Measurements from ENCODE around the gene TMEM200A. TPM values are rescaled to one million over a fixed set of nuclear protein-coding genes. Genes with fewer than 3 reads are reported as not detected.

Gene TMEM200A
- total and polyA plus RNA-seq, 2 donors (not counting 3 experiments of a cell fraction or from before 2014, with no cell fraction given) = 0.58 to 0.75 TPM

DNA sequence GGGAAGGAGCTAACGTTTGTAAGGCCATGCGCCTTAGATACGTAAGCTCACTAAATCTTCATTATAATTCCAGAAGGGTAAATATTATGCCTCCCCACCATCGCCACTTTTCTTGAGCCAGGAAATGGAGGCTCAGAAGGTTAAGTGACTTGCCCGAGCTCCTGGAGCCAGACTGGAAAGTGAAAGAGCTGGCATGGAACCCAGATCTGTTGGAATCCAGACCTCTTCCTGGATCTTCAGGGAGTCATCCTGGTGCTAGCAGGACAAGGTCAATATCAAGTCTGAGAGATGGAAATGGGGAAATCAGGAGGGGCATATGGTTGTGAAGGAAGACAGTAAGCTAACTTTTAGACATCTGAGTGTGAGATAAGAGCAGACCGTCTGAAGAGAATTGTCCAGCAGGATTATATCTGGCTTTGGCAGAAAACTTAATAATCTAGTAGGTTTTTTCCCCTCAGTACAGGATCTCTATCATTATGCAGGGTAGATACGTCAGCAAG is 6.2 kb downstream of the TMEM200A start:
- BruUV-seq (replicated peaks) = no TSS peak
- no peaks in the 10 kb centered on the region for H3K9me1 ChIP-seq (replicated peaks; ENCODE audit: control insufficient read depth, extremely low read depth, insufficient read depth, low read length)
- H3K9ac ChIP-seq (replicated peaks; ENCODE audit: extremely low read depth, insufficient read depth, low read length) = no peak overlapping the region
- no peak overlapping the region for H2AFZ ChIP-seq (ENCODE audit: low read depth, low read length)
- FAIRE-seq (no peak), DNase-seq (ENCODE audit: low read depth, low spot score) (no peak)
- TF ChIP-seq MYC (IDR thresholded peaks at IDR 0.05; ENCODE audit: low read depth, low read length) (no peak), POLR2A (IDR thresholded peaks at IDR 0.05; ENCODE audit: low read depth, low read length) (no peak), GATA2 (IDR thresholded peaks at IDR 0.05; ENCODE audit: insufficient read depth, insufficient read length, low read depth, low read length) (no peak), EZH2 (IDR thresholded peaks at IDR 0.05; ENCODE audit: borderline replicate concordance, low read depth, low read length, severe bottlenecking) (no peak), POLR2AphosphoS5 (IDR thresholded peaks at IDR 0.05; ENCODE audit: insufficient read depth, low read depth, low read length) (no peak), JUN (IDR thresholded peaks at IDR 0.05; ENCODE audit: borderline replicate concordance, insufficient read depth, insufficient read length, low read depth) (no peak), FOS (IDR thresholded peaks at IDR 0.05; ENCODE audit: borderline replicate concordance, insufficient read depth, low read length) (no peak)
- TF ChIP-seq, protein P1, sequence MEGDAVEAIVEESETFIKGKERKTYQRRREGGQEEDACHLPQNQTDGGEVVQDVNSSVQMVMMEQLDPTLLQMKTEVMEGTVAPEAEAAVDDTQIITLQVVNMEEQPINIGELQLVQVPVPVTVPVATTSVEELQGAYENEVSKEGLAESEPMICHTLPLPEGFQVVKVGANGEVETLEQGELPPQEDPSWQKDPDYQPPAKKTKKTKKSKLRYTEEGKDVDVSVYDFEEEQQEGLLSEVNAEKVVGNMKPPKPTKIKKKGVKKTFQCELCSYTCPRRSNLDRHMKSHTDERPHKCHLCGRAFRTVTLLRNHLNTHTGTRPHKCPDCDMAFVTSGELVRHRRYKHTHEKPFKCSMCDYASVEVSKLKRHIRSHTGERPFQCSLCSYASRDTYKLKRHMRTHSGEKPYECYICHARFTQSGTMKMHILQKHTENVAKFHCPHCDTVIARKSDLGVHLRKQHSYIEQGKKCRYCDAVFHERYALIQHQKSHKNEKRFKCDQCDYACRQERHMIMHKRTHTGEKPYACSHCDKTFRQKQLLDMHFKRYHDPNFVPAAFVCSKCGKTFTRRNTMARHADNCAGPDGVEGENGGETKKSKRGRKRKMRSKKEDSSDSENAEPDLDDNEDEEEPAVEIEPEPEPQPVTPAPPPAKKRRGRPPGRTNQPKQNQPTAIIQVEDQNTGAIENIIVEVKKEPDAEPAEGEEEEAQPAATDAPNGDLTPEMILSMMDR (IDR thresholded peaks at IDR 0.05; ENCODE audit: extremely low read depth in 1 of 2, insufficient read depth in 1 of 2, low read depth in 1 of 2, low read length in 2 of 2) = no peak
- TF ChIP-seq, protein P2, sequence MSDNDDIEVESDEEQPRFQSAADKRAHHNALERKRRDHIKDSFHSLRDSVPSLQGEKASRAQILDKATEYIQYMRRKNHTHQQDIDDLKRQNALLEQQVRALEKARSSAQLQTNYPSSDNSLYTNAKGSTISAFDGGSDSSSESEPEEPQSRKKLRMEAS (IDR thresholded peaks at IDR 0.05; ENCODE audit: insufficient read depth, insufficient read length) = no peak
- H4K20me1 ChIP-seq (replicated peaks; ENCODE audit: control insufficient read depth, extremely low read depth, insufficient read depth, low read length) = no peaks in the 10 kb centered on the region
- no peak overlapping the region for H3K4me2 ChIP-seq (ENCODE audit: insufficient read depth, low read length)
- POLR2A ChIA-PET = no interaction called here
- intact Hi-C loops (cut with micrococcal nuclease) = no loop called here
- H3K9me3 ChIP-seq (replicated peaks; ENCODE audit: control insufficient read depth, insufficient read depth, low read length) = no peaks in the 10 kb centered on the region
- no peaks in the 10 kb centered on the region for H3K4me1 ChIP-seq (ENCODE audit: control insufficient read depth, extremely low read depth, insufficient read depth, low read length)
- H3K27me3 ChIP-seq (ENCODE audit: control insufficient read depth in 2 of 2, insufficient read depth in 2 of 2, low read length in 2 of 2) = peaks cover 17 to 26% of the 10 kb centered on the region in 2 experiments
- no peak overlapping the region for H3K27ac ChIP-seq (ENCODE audit: insufficient read depth, low read depth, low read length)
- no peak overlapping the region for H3K4me3 ChIP-seq (replicated peaks in 1 of 3; ENCODE audit: insufficient read depth in 1 of 3, low read depth in 1 of 3, low read length in 3 of 3)
- H3K36me3 ChIP-seq (ENCODE audit: control insufficient read depth in 2 of 2, extremely low read depth in 1 of 2, insufficient read depth in 2 of 2, low read length in 2 of 2) = no peaks in the 10 kb centered on the region
- H3K79me2 ChIP-seq (ENCODE audit: control insufficient read depth, insufficient read depth, low read length) = no peaks in the 10 kb centered on the region
- dilution Hi-C loops (cut with MboI; ENCODE audit: extremely low pct_ligation_motif_present, low sequenced_read_pairs) = no loop called here
- CTCF ChIA-PET = interaction anchor here (1.2 kb wide), 1 partner anchor 326 kb away, joined by 11 read pairs; no protein-coding TSS in a partner anchor

All from endothelial cell of umbilical vein (primary cell).